Cardiac septum (tissue), 1 donor: ENCODE data around the gene ZNF410. TPM values are rescaled to one million over a fixed set of nuclear protein-coding genes. Genes with fewer than 3 reads are reported as not detected.

ENCODE experiments used
- DNase-seq: peaks from one replicate; pipeline ENCODE4 v3.0.0-alpha.2; 2020; ENCODE audit warnings: low spot score
- intact Hi-C: fragments of 100-400 bp; cut with DNase I; formaldehyde crosslinking; loops from one replicate; pipeline ENCODE4 v1.14.0; 2022
- total RNA-seq: library from RNA; stranded (reverse); fragmentation: NEBNext Ultra II Directional; extraction: Animal tissue kit (Norgen Biotek cat#: 25700); gene quantifications from one replicate; pipeline ENCODE4 v1.2.1, GENCODE V29; 2021
- donor health status: DM: no; HTN: no; CAD: no.

ZNF410 gene
- total RNA-seq, 1 donor from 2014 or later = 19.9 TPM

- intact Hi-C loops = loop anchor here (10.0 kb wide), 1 partner anchor 218 kb away; no protein-coding TSS in a partner anchor
- DNase-seq = no peak
Observed at GRCh38 chr14:73943083-73943482, 56.4 kb downstream of the ZNF410 start.

GRCh38 chr14:73944432-73945158, 57.9 kb downstream of the ZNF410 start:
- intact Hi-C loops = loop anchor here (10.0 kb wide), 1 partner anchor 220 kb away; no protein-coding TSS in a partner anchor
- DNase-seq = no peak

- intact Hi-C loops = loop anchor here (10.0 kb wide), 1 partner anchor 220 kb away; no protein-coding TSS in a partner anchor
- DNase-seq = no peak
Observed at GRCh38 chr14:73945159-73945670, 58.6 kb downstream of the ZNF410 start.

- intact Hi-C loops = loop anchor here (1.0 to 10.0 kb wide), 2 partner anchors 69 to 225 kb away; partner anchors contain the start of genes BBOF1 and ENTPD5
- peak; percentile 95 for DNase-seq
Observed at GRCh38 chr14:73949752-73950734, 63.4 kb downstream of the ZNF410 start, which contains the start of the genes COQ6 and FAM161B. Gene COQ6 (plus strand): TSS chr14:73950302. CDS start chr14:73950333, 31 bp downstream. Gene FAM161B (minus strand): TSS chr14:73950094. CDS start chr14:73950026, 68 bp downstream.

- no peak for DNase-seq
- intact Hi-C loops = no loop called here
Observed at GRCh38 chr14:73953731-73954130, 67.1 kb downstream of the ZNF410 start.

GRCh38 chr14:73955674-73956073, 69.0 kb downstream of the ZNF410 start:
- intact Hi-C loops = no loop called here
- DNase-seq = no peak

- intact Hi-C loops = no loop called here
- DNase-seq = no peak
Observed at GRCh38 chr14:73958591-73958990, 71.9 kb downstream of the ZNF410 start.

- DNase-seq = no peak
- intact Hi-C loops = no loop called here
Observed at GRCh38 chr14:73961192-73961591, 74.5 kb downstream of the ZNF410 start.

GRCh38 chr14:73965216-73965615, 78.6 kb downstream of the ZNF410 start:
- intact Hi-C loops = no loop called here
- DNase-seq = no peak

- no peak for DNase-seq
- intact Hi-C loops = no loop called here
Observed at GRCh38 chr14:73968885-73969284, 82.2 kb downstream of the ZNF410 start.

- intact Hi-C loops = no loop called here
- no peak for DNase-seq
Observed at GRCh38 chr14:73973497-73973896, 86.8 kb downstream of the ZNF410 start.

- DNase-seq = no peak
- intact Hi-C loops = no loop called here
Observed at GRCh38 chr14:73976125-73976524, 89.5 kb downstream of the ZNF410 start.

- DNase-seq = no peak
- intact Hi-C loops = no loop called here
Observed at GRCh38 chr14:73977896-73978295, 91.2 kb downstream of the ZNF410 start.

Other genes with a start within 250 kb of the ZNF410 start
- 17.1 TPM for gene DNAL1, start 241.9 kb upstream of the ZNF410 start, total RNA-seq
- gene PNMA1, start 172.5 kb upstream of the ZNF410 start, total RNA-seq = 45.9 TPM
- gene PTGR2, start 35.0 kb upstream of the ZNF410 start, total RNA-seq = 36.7 TPM
- 4.7 TPM for gene FAM161B, start 63.2 kb downstream of the ZNF410 start, total RNA-seq
- gene COQ6, start 63.4 kb downstream of the ZNF410 start, total RNA-seq = 39.9 TPM
- 8.8 TPM for gene ENTPD5, start 132.4 kb downstream of the ZNF410 start, total RNA-seq
- gene BBOF1, start 132.5 kb downstream of the ZNF410 start, total RNA-seq = 3.9 TPM
- gene ALDH6A1, start 197.6 kb downstream of the ZNF410 start, total RNA-seq = 67.8 TPM
- 7.4 TPM for gene LIN52, start 198.1 kb downstream of the ZNF410 start, total RNA-seq